SK-N-SH treated with all-trans-retinoic acid at 6 μM for 48 hours (cell line): Measurements from ENCODE around the gene ZSWIM6.

ENCODE experiments used
- ATAC-seq: fragments of 200-7000 bp; cut with Tn5 transposase; 3 replicates; pipeline ENCODE4 v1.9.1; 2020; ENCODE audit warnings: mild to moderate bottlenecking, moderate library complexity
- ARNTL ChIP-seq: fragments of 450-650 bp; formaldehyde crosslinking; IDR thresholded peaks from 2 replicates; pipeline ENCODE4 v1.5.0; 2020; ENCODE audit warnings: low read depth, mild to moderate bottlenecking, moderate library complexity, borderline replicate concordance
- BACH2 ChIP-seq: fragments of 250-450 bp; sonication (Bioruptor Pico); IDR thresholded peaks from 2 replicates; pipeline ENCODE4 v1.9.0; 2021; ENCODE audit warnings: mild to moderate bottlenecking, borderline replicate concordance
- CREB5 ChIP-seq: fragments of 250-450 bp; sonication (Bioruptor Pico); IDR thresholded peaks from 2 replicates; pipeline ENCODE4 v1.5.1; 2020; ENCODE audit warnings: low read depth, mild to moderate bottlenecking, moderate library complexity
- CSRNP3 ChIP-seq: fragments of 250-450 bp; sonication (Bioruptor Pico); IDR thresholded peaks from 2 replicates; pipeline ENCODE4 v1.5.1; 2021; ENCODE audit warnings: mild to moderate bottlenecking, moderate library complexity
- ESRRG ChIP-seq: fragments of 250-450 bp; sonication (Bioruptor Pico); IDR thresholded peaks from 2 replicates; pipeline ENCODE4 v1.6.1; 2021; ENCODE audit warnings: mild to moderate bottlenecking
- GLIS3 ChIP-seq: fragments of 250-450 bp; sonication (Bioruptor Pico); IDR thresholded peaks from 2 replicates; pipeline ENCODE4 v1.5.0; 2020; ENCODE audit warnings: mild to moderate bottlenecking, moderate library complexity
- ISL1 ChIP-seq: fragments of 250-450 bp; sonication (Bioruptor Pico); IDR thresholded peaks from 2 replicates; pipeline ENCODE4 v2.1.2; 2022; ENCODE audit warnings: mild to moderate bottlenecking, moderate library complexity
- OSR1 ChIP-seq: fragments of 250-450 bp; sonication (Bioruptor Pico); IDR thresholded peaks from 2 replicates; pipeline ENCODE4 v1.8.0; 2022; ENCODE audit warnings: moderate library complexity, mild to moderate bottlenecking, inconsistent platforms
- PATZ1 ChIP-seq: fragments of 250-450 bp; sonication (Bioruptor Pico); IDR thresholded peaks from 2 replicates; pipeline ENCODE4 v1.8.0; 2020; ENCODE audit warnings: mild to moderate bottlenecking, moderate library complexity, borderline replicate concordance
- POU6F1 ChIP-seq: fragments of 250-450 bp; sonication (Bioruptor Pico); IDR thresholded peaks from 2 replicates; pipeline ENCODE4 v1.8.0; 2021; ENCODE audit warnings: low read depth, mild to moderate bottlenecking, moderate library complexity, borderline replicate concordance
- PPARA ChIP-seq: fragments of 250-450 bp; sonication (Bioruptor Pico); IDR thresholded peaks from 2 replicates; pipeline ENCODE4 v1.5.0; 2020; ENCODE audit warnings: mild to moderate bottlenecking, borderline replicate concordance
- RARB ChIP-seq: fragments of 250-450 bp; sonication (Bioruptor Pico); IDR thresholded peaks from 2 replicates; pipeline ENCODE4 v1.8.0; 2021; ENCODE audit warnings: mild to moderate bottlenecking, moderate library complexity
- SNAI2 ChIP-seq: fragments of 250-450 bp; sonication (Bioruptor Pico); IDR thresholded peaks from 2 replicates; pipeline ENCODE4 v1.5.0; 2020; ENCODE audit warnings: mild to moderate bottlenecking, moderate library complexity
- TCF4 ChIP-seq: fragments of 250-450 bp; sonication (Bioruptor Pico); IDR thresholded peaks from 2 replicates; pipeline ENCODE4 v1.8.0; 2021; ENCODE audit warnings: mild to moderate bottlenecking, moderate library complexity, borderline replicate concordance
- TOX ChIP-seq: fragments of 250-450 bp; sonication (Bioruptor Pico); IDR thresholded peaks from 2 replicates; pipeline ENCODE4 v1.8.0; 2021; ENCODE audit warnings: mild to moderate bottlenecking, moderate library complexity, borderline replicate concordance
- TSHZ2 ChIP-seq: fragments of 250-450 bp; sonication (Bioruptor Pico); IDR thresholded peaks from 2 replicates; pipeline ENCODE4 v1.5.0; 2020; ENCODE audit warnings: mild to moderate bottlenecking, moderate library complexity
- ZC3H10 ChIP-seq: fragments of 250-450 bp; sonication (Bioruptor Pico); IDR thresholded peaks from 2 replicates; pipeline ENCODE4 v1.5.1; 2021; ENCODE audit warnings: mild to moderate bottlenecking, moderate library complexity
- ZFP3 ChIP-seq: fragments of 250-450 bp; sonication (Bioruptor Pico); IDR thresholded peaks from 2 replicates; pipeline ENCODE4 v1.5.0; 2020; ENCODE audit warnings: mild to moderate bottlenecking, moderate library complexity
- ZNF565 ChIP-seq: fragments of 450-650 bp; formaldehyde crosslinking; conservative IDR thresholded peaks from 2 replicates; pipeline ENCODE4 v1.5.0; 2020; ENCODE audit warnings: low read depth, mild to moderate bottlenecking, moderate library complexity
- ZNF70 ChIP-seq: fragments of 450-650 bp; formaldehyde crosslinking; IDR thresholded peaks from 2 replicates; pipeline ENCODE4 v1.5.0; 2020; ENCODE audit warnings: mild to moderate bottlenecking, moderate library complexity
- ZNF8 ChIP-seq: fragments of 450-650 bp; formaldehyde crosslinking; IDR thresholded peaks from 2 replicates; pipeline ENCODE4 v1.5.0; 2020; ENCODE audit warnings: mild to moderate bottlenecking, moderate library complexity

The ZSWIM6 gene

GRCh38 chr5:61578858-61579503, 246.9 kb downstream of the ZSWIM6 start:
- no peak for TF ChIP-seq ARNTL (CRISPR knock-in tag)
- no peak for TF ChIP-seq ZNF70 (CRISPR knock-in tag)
- TF ChIP-seq GLIS3 (CRISPR knock-in tag), result no peak
- no peak for TF ChIP-seq POU6F1 (CRISPR knock-in tag)
- no peak for TF ChIP-seq ZNF565 (CRISPR knock-in tag)
- no peak for TF ChIP-seq ZNF8
- ATAC-seq, result no peak

- TF ChIP-seq ARNTL (CRISPR knock-in tag), result no peak
- no peak for TF ChIP-seq ESRRG (CRISPR knock-in tag)
- no peak for TF ChIP-seq ISL1 (CRISPR knock-in tag)
- no peak for TF ChIP-seq ZFP3 (CRISPR knock-in tag)
- TF ChIP-seq SNAI2 (CRISPR knock-in tag), result no peak
- TF ChIP-seq RARB, result no peak
- no peak for TF ChIP-seq GLIS3 (CRISPR knock-in tag)
- TF ChIP-seq TOX (CRISPR knock-in tag), result no peak
- TF ChIP-seq ZNF8, result no peak
- no peak for TF ChIP-seq TCF4
- ATAC-seq, result no peak
Observed at GRCh38 chr5:61582205-61582820, 250.3 kb downstream of the ZSWIM6 start.

- no peak for ATAC-seq
- no peak for TF ChIP-seq CSRNP3 (CRISPR knock-in tag)
- TF ChIP-seq GLIS3 (CRISPR knock-in tag), result no peak
- no peak for TF ChIP-seq PATZ1 (CRISPR knock-in tag)
- TF ChIP-seq POU6F1 (CRISPR knock-in tag), result no peak
- TF ChIP-seq ZNF8, result no peak
- TF ChIP-seq TOX (CRISPR knock-in tag), result no peak
- TF ChIP-seq OSR1, result no peak
- no peak for TF ChIP-seq SNAI2 (CRISPR knock-in tag)
- no peak for TF ChIP-seq BACH2 (CRISPR knock-in tag)
- no peak for TF ChIP-seq PPARA
- no peak for TF ChIP-seq RARB
- no peak for TF ChIP-seq ESRRG (CRISPR knock-in tag)
- TF ChIP-seq, all 23 proteins: peak for 0
Observed at GRCh38 chr5:61582887-61583286, 250.8 kb downstream of the ZSWIM6 start.

- no peak for ATAC-seq
- TF ChIP-seq TSHZ2 (peak; percentile 56), ISL1 (CRISPR knock-in tag) (no peak), PPARA (no peak), CREB5 (no peak), TCF4 (no peak; the same call in 1 of the 2 replicates), ARNTL (CRISPR knock-in tag) (no peak), ZC3H10 (CRISPR knock-in tag) (no peak)
Observed at GRCh38 chr5:61586096-61587084, 254.3 kb downstream of the ZSWIM6 start.
